Parathyroid adenoma (tissue), 2 donors: Measurements from ENCODE around the gene AZGP1.

ENCODE experiments used
- H2AFZ ChIP-seq: fragments of 300-600 bp; sonication (generic); one replicate; pipeline ENCODE4 v1.7.0; 2017; ENCODE audit warnings: antibody characterized with exemption, mild to moderate bottlenecking
- H3K27ac ChIP-seq: fragments of 300-600 bp; sonication (generic); one replicate; pipeline ENCODE4 v1.7.0; 2017
- H3K27me3 ChIP-seq: fragments of 300-600 bp; sonication (generic); one replicate; pipeline ENCODE4 v1.7.0; 2017; ENCODE audit warnings: low read length; ENCODE audit not compliant: control insufficient read depth, insufficient read depth
- H3K36me3 ChIP-seq: fragments of 300-600 bp; sonication (generic); one replicate; pipeline ENCODE4 v1.7.0; 2017; ENCODE audit warnings: low read length; ENCODE audit not compliant: control insufficient read depth, insufficient read depth
- H3K4me1 ChIP-seq: fragments of 300-600 bp; sonication (generic); one replicate; pipeline ENCODE4 v1.7.0; 2017; ENCODE audit warnings: control low read depth
- H3K4me2 ChIP-seq: fragments of 300-600 bp; sonication (generic); one replicate; pipeline ENCODE4 v1.7.0; 2017; ENCODE audit warnings: low read length
- H3K4me3 ChIP-seq: fragments of 300-600 bp; sonication (generic); one replicate; pipeline ENCODE4 v1.7.0; 2017; ENCODE audit warnings: low read depth, low read length
- H3K79me2 ChIP-seq: fragments of 300-600 bp; sonication (generic); one replicate; pipeline ENCODE4 v1.7.0; 2017; ENCODE audit warnings: control low read depth
- H3K9ac ChIP-seq: fragments of 300-600 bp; sonication (generic); one replicate; pipeline ENCODE4 v1.7.0; 2017; ENCODE audit warnings: mild to moderate bottlenecking
- H3K9me3 ChIP-seq: fragments of 300-600 bp; sonication (generic); one replicate; pipeline ENCODE4 v1.7.0; 2017; ENCODE audit warnings: low read length; ENCODE audit not compliant: control insufficient read depth
- CTCF ChIP-seq: fragments of 300-600 bp; sonication (generic); IDR thresholded peaks from one replicate; pipeline ENCODE4 v1.7.0; 2017; ENCODE audit warnings: antibody characterized with exemption, mild to moderate bottlenecking
- donor health status: primary hyperparathyroidism.

AZGP1 gene

GRCh38 chr7:99949645-99950228 lies 26.1 kb downstream of the AZGP1 start:
- Histone ChIP-seq H3K27me3 (no peaks in the 10 kb centered on the region), H3K4me3 (no peak overlapping the region), H3K27ac (no peak overlapping the region)

GRCh38 chr7:99947608-99948007 lies 28.2 kb downstream of the AZGP1 start:
- Histone ChIP-seq H3K79me2 (no peaks in the 10 kb centered on the region), H3K9me3 (no peaks in the 10 kb centered on the region), H3K4me1 (no peaks in the 10 kb centered on the region), H2AFZ (no peak overlapping the region), H3K27me3 (no peaks in the 10 kb centered on the region), H3K27ac (no peak overlapping the region), H3K36me3 (no peaks in the 10 kb centered on the region), H3K4me3 (no peak overlapping the region), H3K4me2 (no peak overlapping the region), H3K9ac (no peak overlapping the region)
- no peak for TF ChIP-seq CTCF

More at GRCh38 chr7:99949645-99950228, 26.1 kb downstream of the AZGP1 start:
- Histone ChIP-seq H3K9ac (no peak overlapping the region), H3K79me2 (no peaks in the 10 kb centered on the region), H2AFZ (no peak overlapping the region), H3K4me2 (no peak overlapping the region), H3K4me1 (no peaks in the 10 kb centered on the region), H3K9me3 (no peaks in the 10 kb centered on the region), H3K36me3 (no peaks in the 10 kb centered on the region)
- peak; percentile 46 for TF ChIP-seq CTCF

- Histone ChIP-seq H3K27me3 (no peaks in the 10 kb centered on the region), H3K36me3 (no peaks in the 10 kb centered on the region), H3K9ac (no peak overlapping the region), H3K4me3 (no peak overlapping the region), H3K4me1 (no peaks in the 10 kb centered on the region), H3K79me2 (no peaks in the 10 kb centered on the region), H2AFZ (no peak overlapping the region), H3K27ac (no peak overlapping the region), H3K9me3 (no peaks in the 10 kb centered on the region), H3K4me2 (no peak overlapping the region)
- TF ChIP-seq CTCF: no peak
Measured at GRCh38 chr7:99944497-99945070, 31.2 kb downstream of the AZGP1 start.

GRCh38 chr7:99943641-99944496 lies 32.0 kb downstream of the AZGP1 start:
- H3K36me3 ChIP-seq: no peaks in the 10 kb centered on the region
- no peak for TF ChIP-seq CTCF
- no peaks in the 10 kb centered on the region for H3K79me2 ChIP-seq
- H3K4me3 ChIP-seq: no peak overlapping the region
- H3K4me2 ChIP-seq: no peak overlapping the region
- no peak overlapping the region for H3K9ac ChIP-seq
- no peaks in the 10 kb centered on the region for H3K9me3 ChIP-seq
- H2AFZ ChIP-seq: no peak overlapping the region
- no peaks in the 10 kb centered on the region for H3K4me1 ChIP-seq
- H3K27me3 ChIP-seq: no peaks in the 10 kb centered on the region
- H3K27ac ChIP-seq: no peak overlapping the region
